ENCODE results near the gene CYBA.
"Not testable (repeated sequence)": the region's sequence is repeated elsewhere in the genome, so short reads cannot be mapped to it uniquely, and the experiment has no call there.

The CYBA gene

GRCh38 chr16:88686439-88687253 lies 35.8 kb upstream of the CYBA start, which contains the start of gene SNAI3:
Gene SNAI3 (minus strand): TSS chr16:88686507. CDS start chr16:88686406, 101 bp downstream.
- DNase-seq (ENCODE audit: low read depth in 2 of 2), result no peak

- DNase-seq (ENCODE audit: low read depth in 2 of 2), result no peak
Measured at GRCh38 chr16:88686062-88686438, 35.2 kb upstream of the CYBA start.

GRCh38 chr16:88685156-88686061 lies 34.6 kb upstream of the CYBA start:
- no peak for DNase-seq (ENCODE audit: low read depth in 2 of 2)

GRCh38 chr16:88684569-88685155 lies 33.8 kb upstream of the CYBA start:
- no peak for DNase-seq (ENCODE audit: low read depth in 2 of 2)

- DNase-seq (ENCODE audit: low read depth in 2 of 2), result no peak
Measured at GRCh38 chr16:88681709-88682451, 31.0 kb upstream of the CYBA start.

- no peak for DNase-seq (ENCODE audit: low read depth in 2 of 2)
Measured at GRCh38 chr16:88681084-88681680, 30.3 kb upstream of the CYBA start.

GRCh38 chr16:88680554-88681083 lies 29.8 kb upstream of the CYBA start:
- DNase-seq (ENCODE audit: low read depth in 2 of 2), result no peak

GRCh38 chr16:88678224-88678979 lies 27.5 kb upstream of the CYBA start:
- no peak for DNase-seq (ENCODE audit: low read depth in 2 of 2)

- DNase-seq (ENCODE audit: low read depth in 2 of 2), result no peak
Measured at GRCh38 chr16:88677721-88678120, 26.9 kb upstream of the CYBA start.

- no peak for DNase-seq (ENCODE audit: low read depth in 2 of 2)
Measured at GRCh38 chr16:88676502-88677242, 25.8 kb upstream of the CYBA start.

- no peak for DNase-seq (ENCODE audit: low read depth in 2 of 2)
Measured at GRCh38 chr16:88673716-88674379, 23.0 kb upstream of the CYBA start.

- no peak for DNase-seq (ENCODE audit: low read depth in 2 of 2)
Measured at GRCh38 chr16:88672776-88673175, 21.9 kb upstream of the CYBA start.

- DNase-seq (ENCODE audit: low read depth in 2 of 2), result no peak
Measured at GRCh38 chr16:88671806-88672205, 21.0 kb upstream of the CYBA start.

- DNase-seq (ENCODE audit: low read depth in 2 of 2), result no peak
Measured at GRCh38 chr16:88669980-88670379, 19.1 kb upstream of the CYBA start.

- DNase-seq (ENCODE audit: low read depth in 2 of 2), result not testable (repeated sequence)
Measured at GRCh38 chr16:88669493-88669892, 18.6 kb upstream of the CYBA start.

GRCh38 chr16:88667461-88667860 lies 16.6 kb upstream of the CYBA start:
- DNase-seq (ENCODE audit: low read depth in 2 of 2), result no peak

GRCh38 chr16:88665570-88665969 lies 14.7 kb upstream of the CYBA start:
- DNase-seq (ENCODE audit: low read depth in 2 of 2), result no peak

- DNase-seq (ENCODE audit: low read depth in 2 of 2), result no peak
Measured at GRCh38 chr16:88665148-88665547, 14.3 kb upstream of the CYBA start.
